Measurements from ENCODE around the gene VEGFC.

Gene VEGFC

GRCh38 chr4:176824645-176825366, 32.1 kb upstream of the VEGFC start:
- DNase-seq (ENCODE audit: low read depth in 1 of 2, low spot score in 1 of 2), result no peak
- Histone ChIP-seq H3K4me3 (replicated peaks; ENCODE audit: insufficient read depth, low read length) (no peak overlapping the region), H3K27ac (replicated peaks) (no peak overlapping the region)

GRCh38 chr4:176818531-176818930, 25.8 kb upstream of the VEGFC start:
- no peak overlapping the region for H3K27ac ChIP-seq (replicated peaks)
- no peak for DNase-seq (ENCODE audit: low read depth in 1 of 2, low spot score in 1 of 2)
- TF ChIP-seq SPI1 (IDR thresholded peaks at IDR 0.05; ENCODE audit: borderline replicate concordance, low read depth) (no peak), CTCF (IDR thresholded peaks at IDR 0.05; ENCODE audit: insufficient read depth, low read length) (no peak), POLR2AphosphoS5 (IDR thresholded peaks at IDR 0.05; ENCODE audit: low read depth) (no peak), GABPA (IDR thresholded peaks at IDR 0.05; ENCODE audit: low read depth) (no peak), REST (IDR thresholded peaks at IDR 0.05; ENCODE audit: insufficient replicate concordance, low read depth) (no peak)
- H3K27me3 ChIP-seq (ENCODE audit: insufficient read depth, poor library complexity, severe bottlenecking), result no peaks in the 10 kb centered on the region
- H3K4me3 ChIP-seq (replicated peaks; ENCODE audit: insufficient read depth, low read length), result no peak overlapping the region

More at GRCh38 chr4:176824645-176825366, 32.1 kb upstream of the VEGFC start:
- H3K27me3 ChIP-seq (ENCODE audit: insufficient read depth, poor library complexity, severe bottlenecking), result no peaks in the 10 kb centered on the region
- TF ChIP-seq POLR2AphosphoS5 (IDR thresholded peaks at IDR 0.05; ENCODE audit: low read depth) (no peak), GABPA (IDR thresholded peaks at IDR 0.05; ENCODE audit: low read depth) (no peak), CTCF (IDR thresholded peaks at IDR 0.05; ENCODE audit: insufficient read depth, low read length) (no peak), SPI1 (IDR thresholded peaks at IDR 0.05; ENCODE audit: borderline replicate concordance, low read depth) (peak; percentile 1; the same call in 1 of the 2 replicates), REST (IDR thresholded peaks at IDR 0.05; ENCODE audit: insufficient replicate concordance, low read depth) (no peak)

GRCh38 chr4:176817204-176817603, 24.5 kb upstream of the VEGFC start:
- TF ChIP-seq POLR2AphosphoS5 (IDR thresholded peaks at IDR 0.05; ENCODE audit: low read depth) (no peak), SPI1 (IDR thresholded peaks at IDR 0.05; ENCODE audit: borderline replicate concordance, low read depth) (no peak), CTCF (IDR thresholded peaks at IDR 0.05; ENCODE audit: insufficient read depth, low read length) (no peak), REST (IDR thresholded peaks at IDR 0.05; ENCODE audit: insufficient replicate concordance, low read depth) (no peak), GABPA (IDR thresholded peaks at IDR 0.05; ENCODE audit: low read depth) (no peak)
- Histone ChIP-seq H3K27me3 (ENCODE audit: insufficient read depth, poor library complexity, severe bottlenecking) (no peaks in the 10 kb centered on the region), H3K4me3 (replicated peaks; ENCODE audit: insufficient read depth, low read length) (no peak overlapping the region), H3K27ac (replicated peaks) (no peak overlapping the region)
- DNase-seq (ENCODE audit: low read depth in 1 of 2, low spot score in 1 of 2), result no peak
